Measurements from ENCODE around the gene CDH13.

The CDH13 gene

GRCh38 chr16:83542491-83542890 is 915.7 kb downstream of the CDH13 start:
- DNase-seq = no peak

DNA sequence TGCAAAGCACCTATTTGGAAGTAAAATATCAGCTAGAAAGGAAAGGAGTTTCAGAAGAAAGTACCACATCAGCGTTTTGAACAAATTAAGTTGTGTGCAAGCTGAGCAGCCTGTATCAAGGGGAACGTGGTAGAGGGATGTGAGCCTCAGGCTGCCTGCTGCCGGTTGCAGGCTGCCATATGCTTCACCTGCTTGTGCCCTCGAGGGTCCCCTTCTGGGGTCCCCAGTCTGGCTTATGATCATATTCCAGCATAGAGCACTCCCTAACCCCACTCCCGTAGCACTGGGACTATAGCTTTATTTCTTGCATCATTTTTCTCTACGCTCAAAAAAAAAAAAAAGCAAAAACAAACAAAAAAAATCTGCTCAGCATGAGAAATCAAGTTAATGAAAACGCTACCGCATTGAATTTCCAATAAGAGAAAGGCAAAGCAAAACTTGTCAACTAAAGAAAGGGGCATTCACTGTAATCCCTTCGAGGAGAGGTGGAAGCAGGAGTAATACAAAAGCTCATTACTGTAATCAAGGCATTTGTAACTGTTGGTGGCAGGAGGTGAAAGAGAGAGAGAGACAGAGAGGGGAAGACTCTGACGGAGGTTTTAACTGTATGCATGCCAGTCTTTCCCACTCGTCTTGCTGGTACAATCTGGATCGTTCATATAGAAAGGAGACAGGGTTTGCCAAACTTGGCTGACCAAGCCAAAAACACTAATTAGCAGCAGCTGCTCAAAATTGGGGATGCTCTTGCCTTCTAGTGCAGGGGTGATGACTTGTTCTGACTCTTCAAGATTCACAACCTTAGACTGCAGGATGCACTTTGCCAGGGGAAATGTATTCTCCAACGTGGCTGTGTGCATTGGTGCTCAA is 922.8 kb downstream of the CDH13 start:
- DNase-seq = no peak

- no peak for DNase-seq
Observed at GRCh38 chr16:83550183-83550569, 923.4 kb downstream of the CDH13 start.

- DNase-seq = no peak
Observed at GRCh38 chr16:83552228-83552627, 925.5 kb downstream of the CDH13 start.

- DNase-seq = no peak
Observed at GRCh38 chr16:83552930-83553329, 926.2 kb downstream of the CDH13 start.

GRCh38 chr16:83554096-83554495 is 927.3 kb downstream of the CDH13 start:
- DNase-seq = no peak

- no peak for DNase-seq
Observed at GRCh38 chr16:83554540-83554939, 927.8 kb downstream of the CDH13 start.

DNA sequence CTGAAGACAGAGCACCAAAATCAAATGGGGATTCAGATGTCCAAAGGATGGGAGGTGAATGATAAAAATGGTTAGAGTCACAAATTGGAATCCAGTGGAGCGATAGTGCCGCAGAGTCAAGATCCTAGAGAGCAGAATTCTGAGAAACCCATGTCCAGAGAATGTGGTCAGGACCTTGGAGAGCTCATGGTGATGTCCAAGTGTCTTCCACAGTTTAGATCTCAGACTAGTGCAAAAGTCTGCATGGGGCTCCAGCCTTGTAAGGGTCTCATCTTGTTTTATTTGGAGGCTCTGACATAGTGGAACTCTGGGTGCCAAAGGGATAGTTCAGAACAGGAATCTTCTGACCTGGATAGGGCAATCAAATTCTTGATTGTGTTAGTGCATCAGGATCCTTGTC is 935.1 kb downstream of the CDH13 start:
- DNase-seq = no peak

GRCh38 chr16:83568345-83568744 is 941.6 kb downstream of the CDH13 start:
- DNase-seq = no peak

- no peak for DNase-seq
Observed at GRCh38 chr16:83574388-83574787, 947.6 kb downstream of the CDH13 start.

- no peak for DNase-seq
Observed at GRCh38 chr16:83577078-83577745, 950.4 kb downstream of the CDH13 start.

GRCh38 chr16:83578171-83578570 is 951.4 kb downstream of the CDH13 start:
- no peak for DNase-seq

GRCh38 chr16:83579027-83579426 is 952.3 kb downstream of the CDH13 start:
- DNase-seq = no peak

DNA sequence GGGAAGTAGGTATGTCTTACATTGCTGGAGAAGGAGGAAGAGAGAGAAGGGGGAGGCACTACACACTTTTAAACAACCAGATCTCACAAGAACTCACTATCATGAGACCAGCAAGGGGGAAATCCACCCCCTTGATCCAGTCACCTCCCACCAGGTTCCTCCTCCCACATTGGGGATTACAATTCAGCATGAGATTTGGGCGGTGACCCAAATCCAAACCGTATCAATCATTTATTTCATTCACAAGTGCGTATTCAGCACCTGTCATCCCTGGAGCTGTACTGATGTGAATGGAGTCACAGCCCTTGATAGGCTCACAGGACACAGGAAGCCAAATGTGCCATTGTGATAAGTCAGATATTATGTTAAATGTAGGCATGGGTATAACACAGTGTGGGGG is 952.7 kb downstream of the CDH13 start:
- DNase-seq = no peak

DNA sequence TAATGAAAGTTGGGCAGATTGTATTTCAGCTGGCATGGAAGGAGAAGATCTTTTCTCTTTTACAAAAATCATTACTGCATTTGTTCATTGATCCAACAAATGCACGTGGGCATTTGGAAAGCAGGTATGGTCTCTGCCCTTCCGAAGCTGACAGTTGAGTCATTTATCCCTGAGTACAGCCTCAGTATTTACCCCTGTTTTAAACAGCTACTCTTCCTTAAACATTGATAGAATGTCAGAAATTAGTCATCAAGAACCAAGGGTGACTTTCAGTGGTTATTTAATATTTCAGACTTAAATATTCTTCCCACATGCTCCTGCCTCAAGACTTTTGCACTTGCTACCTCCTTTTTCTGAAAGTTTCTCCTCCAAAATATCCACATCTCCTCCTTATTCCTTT is 954.3 kb downstream of the CDH13 start:
- DNase-seq = no peak

DNA sequence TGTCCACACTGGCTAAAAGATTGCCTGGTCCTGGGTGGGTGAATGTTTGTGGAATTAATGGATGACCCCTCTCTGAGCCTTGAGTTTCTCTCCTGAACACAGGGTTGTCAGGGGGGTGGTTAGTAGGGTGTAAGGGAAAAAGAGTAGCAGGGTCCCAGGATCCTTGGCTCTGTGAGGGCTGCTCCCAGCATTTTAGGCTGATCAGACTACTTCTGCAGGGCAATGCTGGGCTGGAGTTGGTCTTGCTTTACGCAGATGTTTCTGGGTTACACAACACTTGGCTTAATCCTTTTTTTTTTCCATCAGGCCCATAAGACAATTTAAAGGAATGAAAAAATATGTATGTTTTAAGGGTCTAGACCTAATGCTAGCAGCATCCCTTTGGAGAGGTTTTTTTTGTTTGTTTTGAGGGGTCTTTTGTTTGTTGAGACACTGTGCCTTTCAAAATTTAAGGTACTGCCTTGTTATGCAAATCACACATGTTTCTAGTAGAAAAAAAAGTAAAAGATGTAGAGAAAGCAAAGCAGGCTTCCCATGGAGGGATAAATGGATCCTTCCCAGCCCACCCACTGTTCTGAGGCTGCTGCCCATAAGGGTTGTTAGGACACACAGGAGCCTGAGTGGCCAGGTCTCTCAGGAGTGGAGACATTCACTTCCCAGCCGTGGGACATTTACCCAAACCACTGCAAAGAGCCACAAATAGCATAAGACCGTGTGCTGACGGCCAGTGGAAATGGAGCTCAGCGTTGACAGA is 955.4 kb downstream of the CDH13 start:
- DNase-seq = no peak

DNA sequence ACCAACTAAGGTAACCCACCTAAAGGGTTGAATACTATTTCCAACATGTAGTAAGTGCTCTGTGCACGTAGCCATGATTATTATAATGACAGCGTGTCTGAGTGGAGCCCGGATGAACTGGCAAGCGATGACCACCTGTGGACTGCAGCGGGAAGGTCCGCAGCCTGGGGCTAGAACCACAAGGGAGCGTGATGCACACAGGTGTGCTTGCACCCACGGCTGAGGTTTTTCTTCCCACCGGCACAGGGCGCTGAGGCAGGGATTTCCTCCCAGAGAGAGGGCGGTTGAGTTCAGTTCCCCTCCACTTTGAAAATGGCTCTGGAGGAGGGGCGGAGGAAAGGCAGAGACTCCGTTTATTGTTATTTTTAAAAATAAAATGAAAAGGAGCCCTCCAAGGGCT is 959.3 kb downstream of the CDH13 start:
- no peak for DNase-seq

- DNase-seq = no peak
Observed at GRCh38 chr16:83586461-83587200, 959.9 kb downstream of the CDH13 start.

GRCh38 chr16:83587201-83587600 is 960.4 kb downstream of the CDH13 start:
- DNase-seq = no peak

GRCh38 chr16:83588070-83588469 is 961.3 kb downstream of the CDH13 start:
- no peak for DNase-seq

GRCh38 chr16:83589576-83589975 is 962.8 kb downstream of the CDH13 start:
- DNase-seq = no peak

DNA sequence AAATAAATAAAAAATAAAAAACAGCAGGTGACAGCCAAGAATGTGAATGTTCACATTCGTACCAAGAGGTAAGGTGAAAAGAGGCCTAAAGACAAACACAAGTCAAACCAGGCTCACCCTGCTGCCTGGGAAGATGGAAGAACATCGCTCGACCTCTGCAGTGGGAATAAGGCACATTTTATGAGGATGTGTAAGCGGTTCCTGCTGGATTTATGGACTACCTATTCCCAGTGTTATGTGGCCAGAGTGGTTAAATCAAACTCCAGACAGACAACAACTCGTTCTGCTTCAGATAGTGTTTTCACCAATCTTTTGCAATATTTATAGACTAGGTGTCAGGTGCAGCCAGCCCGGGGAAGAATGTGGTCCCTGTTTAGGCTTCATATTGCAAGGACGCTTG is 966.0 kb downstream of the CDH13 start:
- DNase-seq = no peak
